HFFc6 (cell line): ENCODE results near the gene ZNF493. TPM values are rescaled to one million over a fixed set of nuclear protein-coding genes. Genes with fewer than 3 reads are reported as not detected.

Experiments
- DNase-seq: peaks from one replicate; pipeline ENCODE4 v3.0.0-alpha.2; 2018
- H3K27ac Mint-ChIP-seq: 2 replicates; pipeline ENCODE4 v1.8.0; 2020; ENCODE audit warnings: mild to moderate bottlenecking, mixed read lengths
- H3K27me3 Mint-ChIP-seq: 2 replicates; pipeline ENCODE4 v1.8.0; 2021; ENCODE audit warnings: mild to moderate bottlenecking, moderate library complexity, mixed read lengths; ENCODE audit not compliant: insufficient read depth
- H3K36me3 Mint-ChIP-seq: 2 replicates; pipeline ENCODE4 v1.8.0; 2021; ENCODE audit warnings: low read depth, mixed read lengths
- H3K4me1 Mint-ChIP-seq: 2 replicates; pipeline ENCODE4 v1.8.0; 2020; ENCODE audit warnings: low read depth, mixed read lengths
- H3K4me3 Mint-ChIP-seq: 2 replicates; pipeline ENCODE4 v1.8.0; 2020; ENCODE audit warnings: mild to moderate bottlenecking, moderate library complexity, mixed read lengths
- H3K9me3 Mint-ChIP-seq: 2 replicates; pipeline ENCODE4 v1.8.0; 2020; ENCODE audit warnings: mild to moderate bottlenecking, mixed read lengths
- total RNA-seq, 6 experiments: library from RNA; stranded (reverse); fragmentation: NEBNext Ultra II Directional; extraction: Animal tissue kit (Norgen Biotek cat#: 25700); gene quantifications; 2 replicates in 1 of 6; 3 replicates in 5 of 6; pipeline ENCODE4 v1.2.3, GENCODE V29; 2021
- TF ChIP-seq, protein P1 (sequence below): fragments of 200-600 bp; sonication (generic); IDR thresholded peaks from 2 replicates; pipeline ENCODE4 v1.5.0; 2021; ENCODE audit warnings: antibody characterized with exemption, mild to moderate bottlenecking

ZNF493 gene
- total RNA-seq, 6 experiments from 2014 or later: 4.1 to 5.1 (median 4.3) TPM

DNA sequence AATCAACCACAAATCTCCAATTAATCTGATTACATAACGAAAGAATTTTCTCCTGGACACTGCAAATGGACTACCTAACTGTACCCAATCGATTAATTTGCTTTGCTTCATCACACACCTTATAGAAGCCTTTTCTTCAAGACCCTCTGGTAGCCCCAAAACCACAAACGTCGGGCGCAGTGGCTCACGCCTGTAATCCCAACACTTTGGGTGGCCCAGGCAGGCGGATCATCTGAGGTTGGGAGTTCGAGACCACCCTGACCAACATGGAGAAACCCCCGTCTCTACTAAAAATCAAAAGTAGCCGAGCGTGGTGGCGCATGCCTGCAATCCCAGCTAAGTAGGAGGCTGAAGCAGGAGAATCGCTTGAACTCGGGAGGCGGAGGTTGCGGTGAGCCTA is 65.6 kb downstream of the ZNF493 start:
- no peak overlapping the region for H3K4me3 Mint-ChIP-seq

DNA sequence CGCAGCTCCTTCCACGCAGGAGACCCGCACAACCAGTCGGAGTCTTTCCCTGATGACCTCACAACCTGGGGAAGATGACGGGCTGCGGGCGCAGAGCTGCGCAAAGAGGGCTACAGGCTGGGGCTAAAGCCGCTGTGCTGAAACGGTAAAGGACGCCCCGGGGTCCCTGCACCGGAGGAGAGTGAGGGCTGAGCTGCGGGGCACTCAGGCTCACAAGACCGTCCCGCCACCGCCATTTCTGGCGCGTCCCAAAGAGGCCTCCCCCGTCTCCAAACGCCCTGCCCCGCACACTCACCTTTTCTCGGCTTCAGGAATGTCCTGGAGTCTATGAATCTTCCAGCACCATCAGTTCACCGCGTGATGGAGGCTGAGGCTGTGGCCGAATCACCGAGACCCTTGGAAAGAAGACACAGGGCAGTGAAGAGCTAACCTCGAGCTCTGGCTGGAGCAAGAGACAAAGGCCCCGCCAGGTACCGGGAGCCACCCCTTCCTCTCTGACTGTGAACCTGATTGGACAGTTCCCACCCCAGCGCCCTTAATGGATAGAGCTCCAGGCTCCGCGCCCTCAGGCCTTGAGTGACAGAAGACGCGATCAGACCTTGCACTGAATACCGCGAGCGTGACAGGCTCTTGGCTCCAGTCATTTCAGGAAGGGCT is 66.6 kb downstream of the ZNF493 start:
- Mint-ChIP-seq H3K27me3 (no peaks in the 10 kb centered on the region; the same call in 1 of the 2 replicates), H3K9me3 (peaks cover 49% of the 10 kb centered on the region), H3K27ac (no peak overlapping the region), H3K4me3 (no peak overlapping the region), H3K36me3 (peaks cover 5% of the 10 kb centered on the region), H3K4me1 (no peaks in the 10 kb centered on the region)
- TF ChIP-seq, protein P1, sequence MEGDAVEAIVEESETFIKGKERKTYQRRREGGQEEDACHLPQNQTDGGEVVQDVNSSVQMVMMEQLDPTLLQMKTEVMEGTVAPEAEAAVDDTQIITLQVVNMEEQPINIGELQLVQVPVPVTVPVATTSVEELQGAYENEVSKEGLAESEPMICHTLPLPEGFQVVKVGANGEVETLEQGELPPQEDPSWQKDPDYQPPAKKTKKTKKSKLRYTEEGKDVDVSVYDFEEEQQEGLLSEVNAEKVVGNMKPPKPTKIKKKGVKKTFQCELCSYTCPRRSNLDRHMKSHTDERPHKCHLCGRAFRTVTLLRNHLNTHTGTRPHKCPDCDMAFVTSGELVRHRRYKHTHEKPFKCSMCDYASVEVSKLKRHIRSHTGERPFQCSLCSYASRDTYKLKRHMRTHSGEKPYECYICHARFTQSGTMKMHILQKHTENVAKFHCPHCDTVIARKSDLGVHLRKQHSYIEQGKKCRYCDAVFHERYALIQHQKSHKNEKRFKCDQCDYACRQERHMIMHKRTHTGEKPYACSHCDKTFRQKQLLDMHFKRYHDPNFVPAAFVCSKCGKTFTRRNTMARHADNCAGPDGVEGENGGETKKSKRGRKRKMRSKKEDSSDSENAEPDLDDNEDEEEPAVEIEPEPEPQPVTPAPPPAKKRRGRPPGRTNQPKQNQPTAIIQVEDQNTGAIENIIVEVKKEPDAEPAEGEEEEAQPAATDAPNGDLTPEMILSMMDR: no peak
- no peak for DNase-seq

More for the DNA sequence above, 65.6 kb downstream of the ZNF493 start:
- TF ChIP-seq, protein P1: no peak
- Mint-ChIP-seq H3K27me3 (no peaks in the 10 kb centered on the region; the same call in 1 of the 2 replicates), H3K9me3 (peaks cover 47% of the 10 kb centered on the region), H3K4me1 (no peaks in the 10 kb centered on the region), H3K27ac (no peak overlapping the region), H3K36me3 (peaks cover 10% of the 10 kb centered on the region)
- no peak for DNase-seq

DNA sequence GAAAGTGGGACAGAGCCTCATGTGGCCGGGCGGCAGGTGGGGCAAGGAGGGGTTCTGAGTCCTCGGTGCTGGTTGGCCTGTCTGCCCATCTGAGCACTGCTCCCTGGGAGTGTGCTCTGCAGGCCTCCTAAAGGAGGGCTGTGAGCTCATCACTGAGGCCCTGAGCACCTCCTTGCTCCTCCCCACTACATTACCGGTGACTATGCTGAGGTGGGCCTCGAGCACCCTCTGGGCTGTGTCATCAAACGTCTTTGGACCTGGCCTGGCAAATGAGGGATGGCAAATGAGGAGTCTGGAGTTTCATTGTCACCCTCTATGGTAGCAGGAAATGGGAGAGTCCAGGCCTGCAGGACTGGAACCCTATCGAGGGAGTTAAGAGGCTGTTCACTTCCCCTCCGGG is 69.7 kb downstream of the ZNF493 start:
- Mint-ChIP-seq H3K27ac (no peak overlapping the region), H3K4me1 (no peaks in the 10 kb centered on the region)
- DNase-seq: no peak

DNA sequence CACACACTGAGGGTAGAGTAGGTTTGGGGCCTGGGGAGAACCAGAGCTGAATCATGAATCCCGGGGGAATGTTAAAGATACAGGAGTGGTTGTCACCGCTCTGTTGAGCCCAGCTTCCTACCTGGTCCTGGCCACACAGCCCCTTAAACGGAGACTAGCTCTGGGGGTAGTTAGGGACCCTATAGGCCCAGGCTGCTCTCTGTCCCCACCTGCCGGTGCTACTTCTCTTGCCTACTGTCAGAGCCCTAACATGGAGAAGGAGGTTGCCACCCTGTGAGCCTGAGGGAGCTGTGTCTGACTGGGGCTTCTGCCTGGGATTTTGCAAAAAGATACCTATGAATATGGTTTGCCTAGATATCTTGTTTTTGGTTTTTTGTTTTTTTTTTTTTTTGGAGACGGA is 71.9 kb downstream of the ZNF493 start:
- Mint-ChIP-seq H3K27ac (no peak overlapping the region), H3K4me1 (no peaks in the 10 kb centered on the region), H3K27me3 (no peaks in the 10 kb centered on the region; the same call in 1 of the 2 replicates), H3K9me3 (peaks cover 32% of the 10 kb centered on the region), H3K4me3 (no peak overlapping the region), H3K36me3 (no peaks in the 10 kb centered on the region)
- no peak for DNase-seq
- TF ChIP-seq, protein P1: no peak

More for the DNA sequence above, 69.7 kb downstream of the ZNF493 start:
- Mint-ChIP-seq H3K27me3 (no peaks in the 10 kb centered on the region; the same call in 1 of the 2 replicates), H3K4me3 (no peak overlapping the region), H3K9me3 (peaks cover 47% of the 10 kb centered on the region), H3K36me3 (no peaks in the 10 kb centered on the region; the same call in 1 of the 2 replicates)
- TF ChIP-seq, protein P1: no peak

DNA sequence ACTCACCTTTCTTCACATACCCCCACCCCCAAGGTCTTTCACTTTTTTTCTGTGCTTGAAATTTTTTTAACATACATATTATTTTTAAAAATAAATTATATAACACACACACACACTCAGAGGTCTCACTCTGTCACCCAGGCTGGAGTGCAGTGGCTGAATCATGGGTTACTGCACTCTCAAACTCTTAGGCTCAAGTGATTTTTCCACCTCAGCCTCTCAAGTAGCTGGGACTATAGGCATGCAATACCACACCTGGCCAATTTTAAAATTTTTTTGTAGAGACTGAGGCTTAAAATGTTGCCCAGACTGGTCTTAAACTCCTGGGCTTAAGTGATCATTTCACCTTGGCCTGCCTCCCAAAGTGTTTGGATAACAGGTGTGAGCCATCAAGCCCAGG is 75.6 kb downstream of the ZNF493 start:
- no peaks in the 10 kb centered on the region for H3K36me3 Mint-ChIP-seq
- peaks cover 35% of the 10 kb centered on the region for H3K9me3 Mint-ChIP-seq
- TF ChIP-seq, protein P1: no peak
- DNase-seq: no peak
- H3K4me3 Mint-ChIP-seq: no peak overlapping the region
- no peak overlapping the region for H3K27ac Mint-ChIP-seq
- H3K4me1 Mint-ChIP-seq: no peaks in the 10 kb centered on the region
- no peaks in the 10 kb centered on the region for H3K27me3 Mint-ChIP-seq
